HG03097 (cell line): ENCODE data around the gene CAMK1D.

Source experiments
- ATAC-seq: cut with Tn5 transposase; IDR thresholded peaks from one replicate; pipeline ENCODE4 v1.9.1; 2021; ENCODE audit not compliant: unreplicated experiment, low FRiP score

The CAMK1D gene

DNA sequence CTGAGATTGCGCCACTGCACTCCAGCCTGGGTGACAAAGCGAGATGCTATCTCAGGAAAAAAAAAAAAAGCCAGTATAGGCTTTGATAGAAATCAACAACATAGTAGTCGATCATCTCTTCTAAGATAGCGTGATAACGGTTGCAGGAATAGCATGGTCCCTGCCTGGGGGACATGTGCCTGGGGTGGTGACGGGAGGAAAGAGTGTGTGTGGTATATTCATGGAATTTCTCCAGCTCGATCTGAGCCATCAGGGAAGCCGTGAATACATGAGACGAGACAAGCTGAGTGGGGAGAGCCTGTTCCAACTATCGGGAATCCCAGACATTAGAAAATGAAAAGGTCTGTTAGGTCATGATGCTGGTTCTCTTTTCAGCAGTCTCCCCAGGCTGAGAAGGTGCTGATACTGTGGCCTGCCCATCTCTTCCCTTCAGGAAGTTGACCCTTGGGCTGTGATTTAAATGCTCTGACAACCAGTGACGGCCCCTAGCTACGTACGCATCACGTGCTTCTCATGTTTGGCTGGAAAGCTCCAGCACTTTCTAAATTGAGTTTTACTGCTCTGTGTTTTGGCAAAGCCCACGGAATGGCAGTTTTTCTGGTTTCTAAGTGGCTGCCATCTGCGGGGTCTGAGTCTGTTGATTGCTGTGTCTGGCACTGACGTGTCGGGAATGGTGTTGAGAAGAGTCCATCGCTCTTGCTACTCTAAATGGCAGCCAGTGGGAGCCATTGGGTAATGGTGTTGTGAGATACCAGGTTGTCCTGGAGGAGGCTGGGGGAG, 422.8 kb downstream of the CAMK1D start:
- no peak for ATAC-seq

DNA sequence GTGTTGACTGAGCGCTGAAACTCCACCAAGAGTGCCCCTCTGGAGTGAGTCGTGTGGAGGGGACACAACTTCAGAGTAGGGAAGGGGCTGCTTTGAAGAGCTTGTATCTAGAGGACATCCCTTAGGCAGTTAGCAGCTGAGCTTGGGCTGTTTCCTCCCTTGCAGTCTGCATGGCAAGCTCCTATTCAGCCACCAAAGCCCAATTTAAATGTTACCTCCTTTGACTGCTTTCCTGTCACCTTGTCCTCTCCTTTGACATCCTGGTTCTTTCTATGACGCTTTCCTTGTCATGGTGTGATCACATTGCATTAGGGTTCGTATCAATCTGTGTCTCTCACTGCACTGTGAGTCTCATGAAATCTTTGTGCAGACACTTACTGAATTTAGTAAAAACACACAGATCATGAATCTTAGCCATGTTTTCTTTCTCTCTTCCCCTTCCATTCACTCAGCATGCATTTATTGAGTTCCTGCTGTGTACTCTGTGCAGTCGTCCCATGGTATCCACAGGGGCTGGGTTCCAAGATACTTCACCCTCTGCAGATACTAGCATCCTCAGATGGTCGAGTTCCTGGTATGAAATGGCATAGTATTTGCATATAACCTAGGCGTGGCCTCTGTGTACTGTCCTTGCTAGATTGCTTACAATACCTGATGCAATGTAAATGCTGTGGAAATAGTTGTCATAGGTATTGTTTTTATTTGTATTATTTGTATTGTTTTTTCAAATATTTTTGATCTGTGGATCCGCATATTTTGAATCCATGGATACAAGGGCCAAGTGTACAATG, 423.6 kb downstream of the CAMK1D start:
- no peak for ATAC-seq

DNA sequence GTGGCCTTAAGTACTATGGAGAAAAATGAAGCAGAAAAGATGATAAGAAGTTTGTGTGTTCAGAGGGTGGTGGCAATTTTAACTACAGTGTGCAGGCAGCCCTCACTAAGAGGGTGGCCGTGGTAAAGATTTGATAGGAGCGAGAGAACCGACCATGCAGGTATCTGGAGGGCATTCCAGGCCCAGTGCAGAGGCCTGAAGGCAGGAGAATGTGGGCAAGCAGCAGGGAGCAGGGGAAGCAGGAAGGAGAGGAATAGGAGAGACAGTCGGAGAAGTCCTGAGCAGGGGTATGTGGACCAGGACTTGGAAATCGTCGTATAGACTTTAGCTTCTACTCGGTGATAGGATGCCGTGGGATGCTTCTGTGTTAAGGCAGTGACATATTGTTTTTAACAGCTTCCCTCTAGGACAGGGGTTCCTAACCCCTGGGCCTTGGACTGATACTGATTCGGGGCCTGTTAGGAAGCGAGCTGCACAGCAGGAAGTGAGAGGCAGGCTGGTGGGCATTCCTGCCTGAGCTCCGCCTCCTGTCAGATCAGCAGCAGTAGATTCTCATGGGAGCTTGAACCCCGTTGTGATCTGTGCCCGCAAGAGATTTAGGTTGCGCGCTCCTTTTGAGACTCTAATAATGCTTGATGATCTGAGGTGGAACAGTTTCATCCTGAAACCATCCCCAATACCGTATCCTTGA, 425.0 kb downstream of the CAMK1D start:
- ATAC-seq, result no peak

DNA sequence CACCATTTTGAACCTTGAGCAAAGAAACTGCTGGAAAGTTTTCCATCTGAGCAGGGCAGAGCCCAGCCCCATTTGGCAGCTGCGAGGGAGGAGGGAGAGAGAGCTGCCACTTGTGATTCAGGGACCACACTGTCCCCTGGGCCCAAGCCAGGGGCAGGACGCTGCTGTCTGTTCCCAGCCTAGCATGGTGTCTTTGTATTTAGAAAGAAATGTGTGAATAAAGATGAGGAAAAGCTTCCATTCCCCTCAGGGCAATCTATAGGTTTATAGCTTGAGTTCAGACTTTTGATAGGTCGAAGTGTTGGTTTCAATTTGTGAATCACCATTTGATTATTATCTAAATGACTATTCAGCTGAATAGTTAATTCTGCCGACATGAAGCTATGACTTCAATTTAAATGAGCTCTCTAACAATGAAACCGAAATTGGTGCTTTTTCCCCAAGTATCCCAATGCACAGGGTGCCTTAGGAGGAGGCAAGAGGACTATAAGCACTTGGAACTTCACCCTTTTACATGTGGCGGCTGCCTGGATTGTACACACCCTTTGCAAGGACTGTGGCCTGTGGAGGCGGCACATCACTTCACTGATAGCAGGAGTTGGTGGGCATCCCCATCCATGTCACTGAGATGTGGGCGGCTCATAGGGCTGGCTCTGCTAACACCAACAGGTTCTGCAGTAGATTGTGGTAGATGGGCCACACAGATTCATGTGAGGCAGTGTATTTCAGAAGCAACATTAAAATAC, 428.7 kb downstream of the CAMK1D start:
- no peak for ATAC-seq

DNA sequence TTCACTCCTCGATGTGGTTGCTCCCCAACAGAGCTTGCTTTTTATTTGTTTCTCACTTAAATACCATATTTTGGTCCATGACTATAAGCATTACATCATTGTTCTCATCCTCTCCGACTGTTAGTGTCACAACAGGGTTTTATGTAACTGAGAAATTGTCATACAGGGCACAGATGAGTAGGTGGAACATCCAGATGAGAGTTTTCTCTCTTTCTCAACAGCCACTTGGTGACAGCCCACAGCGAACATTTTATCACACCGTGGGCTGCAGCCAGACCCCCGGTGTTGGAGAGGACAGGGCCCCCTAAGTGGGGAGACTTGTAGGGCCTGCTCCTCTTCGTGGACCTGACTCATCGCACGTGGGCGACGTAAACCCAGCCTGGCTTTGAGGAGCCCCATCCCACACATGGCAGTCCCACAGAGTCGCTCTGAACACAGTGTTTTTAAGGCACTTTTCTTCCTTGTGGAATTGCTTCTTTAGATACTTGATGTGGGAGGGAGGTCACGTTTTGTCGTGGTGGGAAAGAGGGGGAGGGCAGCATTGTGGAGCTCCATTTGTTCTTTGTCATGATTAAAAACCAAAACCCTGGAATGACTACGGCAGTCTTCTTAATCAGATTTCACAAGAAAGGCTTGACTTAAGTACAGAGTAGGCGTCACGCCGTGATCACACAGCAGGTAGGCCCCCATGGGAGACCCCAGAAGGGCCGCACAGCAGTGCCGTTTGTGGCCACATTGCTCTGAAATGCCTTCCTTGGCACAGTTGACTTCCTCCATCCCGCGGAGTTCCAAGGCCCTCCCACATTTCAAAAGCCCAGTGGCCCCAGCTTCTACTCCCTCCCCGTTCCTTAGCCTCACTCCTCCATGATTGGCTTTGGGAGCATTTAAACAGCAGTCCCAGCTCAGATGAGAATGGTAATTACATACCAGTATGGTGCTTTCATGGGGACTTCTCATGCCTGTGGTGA, 431.6 kb downstream of the CAMK1D start:
- no peak for ATAC-seq

DNA sequence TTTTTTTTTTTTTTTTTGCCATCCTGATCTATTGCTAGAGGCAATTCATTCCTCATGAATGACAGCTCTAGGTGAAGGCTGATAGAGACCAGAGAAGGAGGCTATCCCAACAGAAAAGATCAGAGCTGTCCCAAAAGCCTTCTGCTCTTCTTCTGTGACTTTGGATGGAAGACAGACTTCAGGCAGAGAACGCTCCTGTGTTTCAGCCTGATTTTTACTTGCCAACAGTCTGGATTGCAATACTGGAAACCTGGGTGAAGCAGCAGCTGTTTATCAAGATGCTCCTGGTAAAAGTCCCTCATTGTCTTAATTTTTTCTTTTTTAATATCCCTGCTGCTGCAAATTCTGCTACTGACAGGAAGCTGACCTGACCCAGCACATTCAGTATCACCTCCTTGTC, 432.6 kb downstream of the CAMK1D start:
- ATAC-seq, result no peak

DNA sequence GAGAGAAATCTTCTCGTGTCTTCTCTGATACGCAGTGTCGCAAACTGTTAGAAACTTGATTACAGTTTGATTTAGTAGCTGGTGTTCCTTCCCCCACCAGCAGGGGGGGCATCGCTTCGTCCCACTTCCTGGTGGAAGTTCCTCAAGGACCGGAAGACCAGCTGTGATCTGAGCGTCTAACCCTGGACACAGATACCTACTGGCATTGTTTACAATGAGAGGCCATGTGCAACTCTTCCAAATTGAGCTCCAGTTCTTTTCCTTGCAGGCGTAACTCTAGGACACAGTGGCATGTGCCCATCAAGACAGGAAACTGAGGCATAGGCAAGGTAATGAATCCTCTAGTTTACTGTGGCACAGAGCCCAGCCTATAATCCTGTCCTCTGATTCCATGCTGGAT, 433.2 kb downstream of the CAMK1D start:
- ATAC-seq, result no peak

DNA sequence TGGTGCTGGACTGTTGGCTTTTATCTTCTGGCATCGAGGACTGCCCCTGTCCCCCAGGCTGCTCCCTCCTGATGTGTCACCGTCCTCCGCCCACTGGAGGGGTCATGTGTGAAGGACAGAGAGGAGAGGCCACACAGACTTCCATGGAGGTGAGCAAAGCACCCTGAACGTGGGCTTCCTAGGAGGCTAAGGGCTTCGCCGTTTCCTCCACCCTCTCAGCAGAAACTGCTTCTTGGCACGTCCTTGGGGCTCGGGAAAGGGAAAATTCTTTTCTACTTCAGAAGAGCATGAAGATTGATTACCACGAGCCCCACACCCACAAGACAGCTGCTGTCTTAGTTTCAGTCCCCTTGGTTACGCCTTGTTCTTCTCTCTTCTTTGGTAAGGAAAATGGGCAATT, 433.9 kb downstream of the CAMK1D start:
- no peak for ATAC-seq

DNA sequence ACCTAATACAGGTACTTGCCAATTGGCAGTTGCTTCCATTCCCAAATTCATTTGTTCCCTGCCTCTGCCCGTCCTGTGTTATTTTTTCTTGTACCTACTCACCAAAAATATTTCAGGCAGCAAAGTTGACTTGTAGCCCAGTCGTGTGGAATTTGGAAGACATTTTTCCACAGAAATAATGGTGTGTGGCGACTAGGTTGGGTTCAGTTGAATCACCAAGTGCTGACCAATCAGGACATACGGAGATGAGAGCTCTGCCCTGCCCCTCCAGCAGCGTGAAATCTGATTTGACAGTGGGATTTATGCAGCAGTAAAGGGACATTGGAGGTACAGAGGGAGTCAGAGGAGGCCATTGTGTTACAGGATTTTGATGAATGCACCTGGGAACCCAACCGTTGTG, 435.3 kb downstream of the CAMK1D start:
- ATAC-seq, result no peak

DNA sequence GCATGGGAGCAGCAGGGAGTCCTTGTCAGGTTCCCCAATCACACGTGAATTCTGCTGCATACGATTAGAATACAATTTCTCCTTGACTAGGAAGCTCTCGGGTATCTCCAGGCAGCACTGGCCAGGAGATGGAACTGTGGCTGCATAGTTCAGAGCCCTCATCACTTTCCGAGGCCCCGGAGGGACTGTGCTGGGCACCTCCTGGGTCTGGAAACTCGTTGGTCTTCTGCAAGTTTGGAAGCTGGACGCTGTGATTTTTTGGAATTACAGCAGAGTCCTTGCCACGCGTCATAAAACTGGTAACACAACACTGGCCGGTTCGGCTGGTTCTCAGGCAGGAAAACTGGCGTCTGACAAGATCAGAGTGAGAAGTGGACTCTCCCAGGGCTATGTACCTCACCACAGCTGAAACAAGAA, 436.1 kb downstream of the CAMK1D start:
- no peak for ATAC-seq

DNA sequence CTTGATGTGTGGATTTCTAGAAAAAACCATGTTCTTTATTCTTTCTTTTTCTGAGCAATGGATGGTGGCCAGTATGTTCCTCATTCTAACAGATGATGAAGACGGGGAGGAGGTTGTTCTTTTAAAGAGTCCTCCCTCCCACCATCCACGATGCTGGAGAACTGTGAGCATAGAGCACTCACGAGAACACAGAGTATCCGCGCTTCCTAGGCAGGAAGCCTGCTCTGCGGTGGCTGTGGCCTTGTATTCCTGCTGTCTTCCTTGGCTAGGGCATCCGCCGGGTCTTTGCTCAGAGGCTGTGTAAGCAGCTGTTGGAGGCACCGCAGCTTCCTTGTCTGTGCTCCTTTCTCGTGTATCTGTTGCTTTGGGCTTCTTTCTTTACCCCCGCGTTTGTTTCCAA, 437.9 kb downstream of the CAMK1D start:
- ATAC-seq, result no peak

DNA sequence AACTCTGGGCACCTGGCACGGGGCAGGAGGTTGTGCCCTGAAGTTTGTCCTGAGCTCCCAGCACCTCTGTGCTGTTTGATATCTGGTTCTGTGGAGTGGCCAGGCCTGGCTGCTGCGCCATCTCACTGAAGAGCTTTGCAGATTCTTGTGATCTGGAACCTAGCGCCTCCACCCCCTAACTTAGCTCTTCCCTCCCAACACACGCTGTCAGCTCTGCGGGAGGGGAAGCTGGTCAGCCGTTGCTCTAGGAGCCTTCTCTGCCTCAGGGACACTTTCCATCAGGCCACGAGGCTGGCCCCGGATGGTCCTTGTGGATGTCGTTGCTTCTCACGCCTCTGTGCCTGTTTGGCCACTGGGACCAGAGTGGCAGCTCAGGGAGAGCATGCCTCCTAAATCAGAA, 438.9 kb downstream of the CAMK1D start:
- ATAC-seq, result no peak

DNA sequence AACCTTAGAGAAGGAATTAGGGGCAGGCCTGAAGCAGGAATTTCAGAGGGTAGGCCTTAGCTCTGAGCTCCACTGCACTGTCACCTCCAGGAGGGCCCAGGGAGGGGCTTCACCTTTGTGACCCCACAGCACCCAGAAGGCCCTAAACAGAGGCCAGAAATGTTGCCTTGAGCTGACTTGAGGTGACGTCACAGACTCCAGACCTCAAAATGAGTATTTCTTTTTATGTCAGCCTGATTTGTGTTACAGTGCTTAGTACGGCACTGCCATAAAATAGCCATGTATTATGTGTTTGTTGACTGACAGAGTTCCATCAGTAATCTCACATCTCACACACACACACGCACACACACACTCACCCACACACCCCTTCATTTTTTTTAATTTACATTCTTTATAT, 440.9 kb downstream of the CAMK1D start:
- no peak for ATAC-seq

DNA sequence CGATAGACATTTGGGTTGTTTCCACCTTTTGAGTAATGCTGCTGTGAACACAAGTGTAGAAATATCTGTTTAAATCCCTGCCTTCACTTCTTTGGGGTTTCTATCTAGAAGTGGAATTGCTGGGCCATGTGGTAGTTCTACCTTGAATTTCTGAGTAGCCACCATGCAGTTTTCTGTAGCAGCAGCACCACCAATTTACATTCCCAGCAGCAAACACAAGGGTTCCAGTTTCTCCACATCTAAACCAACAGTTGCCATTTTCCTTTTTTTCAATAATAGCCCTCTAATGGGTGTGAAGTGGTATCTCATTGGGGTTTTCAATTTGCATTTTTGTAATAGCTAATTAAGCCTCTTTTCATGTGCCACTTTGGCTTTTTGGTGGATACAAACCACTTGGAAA, 442.4 kb downstream of the CAMK1D start:
- ATAC-seq, result no peak

DNA sequence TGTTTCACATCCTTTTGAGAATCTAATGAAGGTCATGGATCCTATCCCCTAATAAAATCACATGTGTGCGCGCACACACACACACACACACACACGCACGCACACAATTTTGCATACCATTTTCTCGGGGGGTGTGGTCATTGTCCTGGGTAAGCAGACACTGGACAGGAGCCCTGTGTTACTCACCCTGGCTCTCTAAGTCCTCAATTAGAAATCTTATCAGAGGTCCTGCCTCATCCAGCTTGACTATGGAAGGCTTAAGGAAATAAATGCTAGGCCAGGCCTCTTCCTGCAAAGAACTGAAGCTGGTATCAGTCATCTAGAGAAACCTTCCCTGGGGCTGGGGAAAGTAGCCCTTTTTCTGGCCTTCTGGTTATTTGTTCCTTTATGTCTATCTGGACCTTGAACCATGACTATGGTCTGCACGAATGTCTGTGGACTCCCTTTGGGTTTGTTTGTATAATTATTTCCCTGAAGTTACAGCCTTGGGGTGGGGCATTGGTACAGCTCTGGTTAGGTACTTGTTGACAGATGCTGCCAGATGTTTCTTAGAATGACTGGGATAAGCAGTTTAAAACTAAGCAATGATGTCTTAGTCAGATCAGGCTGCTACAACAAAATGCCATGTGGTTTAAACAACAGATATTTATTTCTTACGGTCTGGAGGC, 443.7 kb downstream of the CAMK1D start:
- ATAC-seq, result no peak

DNA sequence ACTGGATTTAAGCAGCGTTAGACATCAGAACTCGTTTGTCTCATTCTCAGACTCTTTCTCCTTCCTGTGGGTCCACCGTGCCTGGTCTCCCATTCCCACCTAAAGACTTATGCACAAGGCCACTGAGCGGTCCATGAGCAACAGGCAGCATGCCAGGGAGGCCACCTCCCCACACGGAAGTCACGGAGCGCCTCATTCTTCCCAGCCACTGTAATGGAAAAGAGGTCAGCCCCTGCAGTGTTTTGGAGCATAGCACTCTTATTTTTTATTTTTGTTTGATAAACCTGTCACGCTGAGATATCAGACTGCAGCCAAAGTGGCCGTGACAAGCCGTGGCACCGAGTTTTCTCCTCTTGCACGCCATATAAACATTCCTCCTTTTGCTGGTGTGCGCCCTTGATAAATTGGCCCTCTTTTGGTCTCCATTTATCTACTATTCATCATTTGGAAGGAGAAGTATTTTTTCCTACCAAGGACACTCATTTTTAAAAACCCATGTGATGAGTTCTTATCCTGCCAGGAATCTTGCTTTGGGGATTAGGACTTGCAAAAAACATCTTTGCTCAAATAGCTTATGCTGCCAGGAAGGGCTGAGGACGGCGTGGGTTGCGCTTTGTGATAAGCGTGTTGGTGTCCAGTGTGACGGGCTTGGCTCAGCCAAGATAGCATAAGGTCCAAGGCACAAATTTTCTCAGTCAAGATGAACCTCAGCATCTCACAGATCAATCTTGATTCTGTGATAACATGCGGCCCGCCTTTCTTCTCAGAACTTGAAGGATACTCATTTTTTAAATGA, 446.2 kb downstream of the CAMK1D start:
- ATAC-seq, result no peak

DNA sequence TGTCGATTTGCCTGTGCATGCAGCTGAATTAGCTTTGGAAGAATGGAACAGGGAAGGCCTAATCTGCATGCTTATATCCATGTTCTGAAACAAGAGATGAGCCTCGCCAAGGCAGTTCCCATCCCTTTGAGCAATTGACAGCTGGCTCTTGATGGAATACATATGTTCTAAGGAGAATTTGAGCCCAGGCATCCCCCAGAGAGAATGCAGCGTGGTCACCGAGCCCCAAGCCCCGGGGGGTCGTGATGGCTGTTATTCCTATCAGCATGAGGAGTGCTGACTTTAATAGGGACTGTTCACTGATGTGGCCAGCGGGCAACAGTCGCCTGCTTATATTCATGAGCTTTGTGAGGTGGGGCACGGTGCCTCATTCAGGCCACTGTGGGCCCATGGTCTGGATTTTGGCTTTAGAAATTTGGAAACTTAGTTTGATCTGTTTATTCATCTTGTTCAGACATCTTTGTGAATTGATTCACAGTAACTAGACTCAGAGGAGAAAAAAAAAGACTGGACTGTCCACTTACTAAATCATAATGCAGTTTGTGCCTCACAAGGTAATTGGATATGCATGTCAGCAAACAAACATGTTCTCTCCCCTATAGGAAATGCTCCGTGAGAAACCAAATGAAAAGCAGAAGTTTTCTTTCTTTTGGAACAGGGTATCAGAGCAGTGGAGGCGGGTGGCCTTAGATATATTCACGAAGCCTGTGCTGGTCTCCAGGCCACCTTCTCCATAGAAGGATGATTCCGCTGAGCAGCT, 447.2 kb downstream of the CAMK1D start:
- ATAC-seq, result no peak
